ENCODE data around the gene CPNE6.
"Not testable (repeated sequence)": the region's sequence is repeated elsewhere in the genome, so short reads cannot be mapped to it uniquely, and the experiment has no call there.

Gene CPNE6

DNA sequence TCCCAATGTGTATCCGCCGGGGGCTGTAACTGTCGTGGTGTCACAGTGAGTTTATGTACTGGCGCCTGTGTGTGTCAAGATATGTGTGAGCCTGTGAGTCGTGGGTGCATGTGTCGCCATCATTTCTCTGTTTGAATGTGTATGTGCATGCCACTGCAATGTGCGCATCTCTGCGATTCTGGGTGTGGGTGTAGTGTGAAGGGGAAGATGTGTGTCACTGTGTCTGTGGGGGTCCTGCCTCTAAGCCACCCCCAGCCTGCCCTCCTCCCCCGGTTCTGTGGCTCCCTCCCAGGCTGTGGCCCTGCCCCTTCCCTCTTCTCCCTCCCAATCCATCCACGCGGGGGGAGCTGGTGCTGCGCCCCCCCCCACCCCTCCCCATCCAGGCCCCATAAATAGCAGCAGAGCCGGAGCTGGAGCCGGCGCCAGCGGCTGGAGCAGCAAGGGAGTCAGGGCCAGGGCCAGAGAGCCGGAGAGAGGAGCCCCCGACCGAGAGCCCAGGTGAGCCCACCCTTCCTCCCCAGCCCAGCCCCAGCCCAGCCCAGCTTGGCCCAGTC, at the start of gene CPNE6:
Gene CPNE6, plus strand, starts transcription at position 419 of the 554 bp plus-strand sequence. CDS start 1,375 bp downstream, outside the sequence.
- no peak for DNase-seq (ENCODE audit: low read depth, low spot score)

DNA sequence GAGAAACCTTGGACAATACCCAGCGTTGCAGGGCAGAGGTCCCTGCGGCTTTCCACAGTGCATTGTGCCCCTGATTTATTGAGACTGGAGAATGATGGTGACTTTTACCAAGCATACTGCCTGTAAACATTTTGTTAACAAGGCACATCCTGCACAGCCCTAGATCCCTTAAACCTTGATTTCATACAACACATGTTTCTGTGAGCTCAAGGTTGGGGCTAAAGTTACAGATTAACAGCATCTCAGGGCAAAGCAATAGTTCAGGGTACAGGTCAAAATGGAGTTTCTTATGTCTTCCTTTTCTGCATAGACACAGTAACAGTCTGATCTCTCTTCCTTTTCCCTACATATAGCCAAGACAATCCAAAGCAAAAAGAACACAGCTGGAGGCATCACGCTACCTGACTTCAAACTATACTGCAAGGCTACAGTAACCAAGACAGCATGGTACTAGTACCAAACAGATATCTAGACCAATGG, 46.4 kb upstream of the CPNE6 start:
- DNase-seq (ENCODE audit: low read depth, low spot score), result not testable (repeated sequence)

DNA sequence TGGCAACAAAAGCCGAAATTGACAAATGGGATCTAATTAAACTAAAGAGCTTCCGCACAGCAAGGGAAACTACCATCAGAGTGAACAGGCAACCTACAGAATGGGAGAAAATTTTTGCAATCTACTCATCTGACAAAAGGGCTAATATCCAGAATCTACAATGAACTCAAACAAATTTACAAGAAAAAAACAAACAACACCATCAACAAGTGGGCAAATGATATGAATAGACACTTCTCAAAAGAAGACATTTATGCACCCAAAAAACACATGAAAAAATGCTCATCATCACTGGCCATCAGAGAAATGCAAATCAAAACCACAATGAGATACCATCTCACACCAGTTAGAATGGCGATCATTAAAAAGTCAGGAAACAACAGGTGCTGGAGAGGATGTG, 41.7 kb upstream of the CPNE6 start:
- DNase-seq (ENCODE audit: low read depth, low spot score), result not testable (repeated sequence)

DNA sequence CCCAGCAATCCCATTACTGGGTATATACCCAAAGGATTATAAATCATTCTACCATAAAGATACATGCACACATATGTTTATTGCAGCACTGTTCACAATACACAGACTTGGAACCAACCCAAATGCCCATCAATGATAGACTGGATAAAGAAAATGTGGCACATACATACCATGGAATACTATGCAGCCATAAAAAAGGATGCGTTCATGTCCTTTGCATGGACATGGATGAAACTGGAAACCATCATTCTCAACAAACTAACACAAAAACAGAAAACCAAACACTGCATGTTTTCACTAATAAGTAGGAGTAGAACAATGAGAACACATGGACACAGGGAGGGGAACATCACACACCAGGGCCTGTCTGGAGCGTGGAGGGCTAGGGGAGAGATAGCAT, 40.0 kb upstream of the CPNE6 start:
- not testable (repeated sequence) for DNase-seq (ENCODE audit: low read depth, low spot score)

DNA sequence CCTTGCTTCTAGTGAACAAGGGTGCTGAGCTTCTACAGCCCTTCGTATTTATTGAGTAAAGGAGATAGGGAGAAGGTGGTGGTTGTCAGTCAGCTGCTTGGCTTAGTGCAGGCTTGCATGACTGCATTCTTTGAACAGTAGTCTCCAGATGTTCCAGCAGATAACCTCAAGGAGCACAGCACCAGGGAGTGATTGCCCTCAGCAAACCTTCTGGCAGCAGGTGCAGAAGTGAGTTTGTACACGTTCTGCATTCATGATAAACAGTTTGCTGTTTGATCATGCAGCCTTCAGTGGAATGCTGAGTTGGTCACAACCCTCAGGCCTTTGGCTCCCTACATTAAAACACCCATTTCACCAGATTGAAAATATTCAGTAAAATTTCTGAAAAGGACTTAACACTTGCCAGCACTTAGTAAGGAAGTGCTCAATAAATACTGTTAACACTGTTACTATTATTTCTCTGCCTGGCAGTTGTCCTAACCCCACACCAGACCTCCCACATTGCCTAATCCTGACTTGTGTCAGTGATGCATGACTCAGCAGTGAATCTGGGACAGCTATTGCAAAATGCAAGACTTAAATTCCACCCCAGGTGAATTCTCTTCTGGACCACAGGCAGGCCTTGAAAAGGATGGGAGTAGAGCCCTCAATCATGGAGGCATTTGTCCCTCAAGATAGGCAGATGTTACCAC, 38.5 kb upstream of the CPNE6 start:
- DNase-seq (ENCODE audit: low read depth, low spot score), result no peak

DNA sequence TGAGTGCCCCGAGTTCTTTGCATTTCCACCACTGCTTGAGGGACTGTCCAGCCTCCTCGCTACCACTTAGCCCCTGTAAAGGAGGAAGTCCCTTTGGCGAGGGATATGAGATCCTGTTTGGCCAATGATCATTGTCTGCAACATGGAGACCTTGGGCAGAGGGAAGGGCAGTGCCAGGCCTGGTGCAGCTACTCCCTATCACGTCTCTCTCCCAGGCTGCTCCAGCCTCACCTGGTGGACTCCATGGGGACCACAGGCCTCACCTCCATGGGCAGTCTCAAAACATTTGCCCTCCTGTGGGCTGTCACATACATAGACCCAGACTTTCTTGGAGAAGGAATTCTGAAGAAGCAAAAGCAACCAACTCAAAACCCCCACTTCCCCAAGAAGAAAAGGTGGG, 35.6 kb upstream of the CPNE6 start:
- DNase-seq (ENCODE audit: low read depth, low spot score), result not testable (repeated sequence)

DNA sequence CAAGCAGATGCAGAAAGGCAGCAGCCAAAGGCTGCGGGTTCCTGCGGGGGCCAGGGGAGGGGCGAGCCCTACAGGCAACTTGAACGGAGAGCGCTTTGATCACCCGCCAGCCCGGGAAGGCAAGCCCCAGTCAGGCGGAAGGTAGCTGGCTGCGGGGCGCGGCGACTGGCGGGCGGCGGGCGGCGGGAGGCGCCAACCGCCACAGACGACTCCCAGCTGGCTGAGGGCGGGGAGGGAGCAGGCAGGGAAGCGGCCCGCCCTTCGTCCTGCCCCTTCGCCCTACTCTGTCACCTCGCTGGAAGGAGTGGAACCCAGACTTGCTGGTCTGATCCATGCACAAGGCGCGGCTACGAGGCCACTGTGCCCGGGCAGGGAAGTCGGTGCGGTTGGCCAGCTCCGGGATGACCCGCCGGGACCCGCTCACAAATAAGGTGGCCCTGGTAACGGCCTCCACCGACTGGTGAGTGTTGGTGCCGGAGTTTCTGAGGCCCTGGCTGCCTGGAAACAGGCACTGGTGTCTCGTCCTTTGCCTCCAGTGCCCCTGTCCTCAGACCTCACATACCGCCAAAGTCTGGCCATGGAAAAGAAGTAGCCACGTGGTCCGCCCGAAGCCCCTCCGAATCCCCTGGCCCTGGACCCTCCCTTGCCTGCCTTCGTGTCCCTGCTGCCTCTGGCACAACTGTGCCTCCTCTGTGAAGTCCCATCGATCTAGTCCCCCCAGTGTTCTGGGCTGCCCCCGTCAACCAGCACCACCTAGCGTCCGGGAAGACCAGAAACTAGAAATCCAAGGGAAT, 35.0 kb upstream of the CPNE6 start:
- DNase-seq (ENCODE audit: low read depth, low spot score), result no peak

DNA sequence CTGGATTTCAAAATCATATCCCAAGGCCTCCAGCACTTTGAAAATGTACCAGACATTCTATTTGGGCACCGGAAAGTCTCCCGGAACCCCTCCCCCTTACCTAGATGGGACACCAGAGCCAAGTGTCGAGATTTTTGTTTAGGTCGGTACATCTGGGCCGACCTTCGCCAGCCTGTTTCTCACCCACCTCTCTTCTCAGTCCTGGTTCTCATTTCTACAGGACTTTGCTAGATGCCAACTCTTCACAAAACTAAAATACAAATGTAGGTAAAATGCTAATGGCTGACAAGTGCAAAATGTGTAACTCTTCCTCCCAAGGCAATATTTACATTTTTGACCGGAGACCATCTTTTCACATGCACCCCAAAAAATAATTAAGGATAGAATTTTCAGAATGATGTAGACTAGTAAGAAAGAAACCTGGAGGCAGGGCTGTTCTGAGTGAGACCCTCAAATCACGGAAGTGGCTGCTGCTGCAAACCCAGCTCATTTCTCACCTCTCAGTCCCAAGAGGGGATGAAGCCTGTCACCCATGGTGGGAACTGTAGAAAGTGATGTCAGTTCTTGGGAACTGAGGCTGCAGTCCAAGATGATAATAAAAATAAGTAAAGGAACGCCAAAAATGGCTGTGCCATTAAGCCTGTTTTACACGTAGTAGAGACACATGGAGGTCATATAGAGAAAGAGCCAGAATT, 34.3 kb upstream of the CPNE6 start:
- not testable (repeated sequence) for DNase-seq (ENCODE audit: low read depth, low spot score)

DNA sequence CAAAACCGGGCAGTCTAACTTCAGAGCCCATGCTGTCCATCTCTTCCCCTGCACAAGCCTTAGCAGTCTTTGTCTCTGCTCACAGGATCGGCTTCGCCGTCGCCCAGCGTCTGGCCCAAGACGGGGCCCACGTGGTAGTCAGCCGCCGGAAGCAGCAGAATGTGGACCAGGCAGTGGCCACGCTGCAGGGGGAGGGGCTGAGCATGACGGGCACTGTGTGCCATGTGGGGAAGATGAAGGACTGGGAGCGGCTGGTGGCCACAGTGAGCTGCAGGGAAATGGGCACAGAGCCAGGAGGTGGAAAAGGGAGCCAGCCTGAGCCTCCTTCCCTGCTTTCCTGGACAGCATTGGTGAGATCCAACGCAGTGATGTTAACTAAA, 33.7 kb upstream of the CPNE6 start:
- DNase-seq (ENCODE audit: low read depth, low spot score), result no peak

DNA sequence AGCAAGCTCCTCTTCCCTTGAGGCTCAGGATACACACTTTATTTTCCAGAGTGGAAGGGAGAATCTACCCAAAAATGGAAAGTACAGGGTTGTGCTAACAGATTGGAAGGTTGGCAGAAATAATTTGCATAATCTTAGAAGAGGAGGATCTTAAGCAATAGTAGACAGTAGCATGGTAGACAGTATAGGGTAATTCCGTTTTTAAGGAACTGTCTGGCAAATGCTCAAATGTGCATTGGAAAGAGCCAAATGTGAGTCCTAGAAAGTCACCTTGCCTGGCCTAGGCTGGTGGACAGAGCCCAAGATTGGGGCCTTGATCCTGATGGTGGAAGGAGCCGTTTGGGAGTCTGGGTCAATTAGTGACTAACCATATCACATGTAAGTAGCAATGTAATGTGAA, 32.7 kb upstream of the CPNE6 start:
- no peak for DNase-seq (ENCODE audit: low read depth, low spot score)

DNA sequence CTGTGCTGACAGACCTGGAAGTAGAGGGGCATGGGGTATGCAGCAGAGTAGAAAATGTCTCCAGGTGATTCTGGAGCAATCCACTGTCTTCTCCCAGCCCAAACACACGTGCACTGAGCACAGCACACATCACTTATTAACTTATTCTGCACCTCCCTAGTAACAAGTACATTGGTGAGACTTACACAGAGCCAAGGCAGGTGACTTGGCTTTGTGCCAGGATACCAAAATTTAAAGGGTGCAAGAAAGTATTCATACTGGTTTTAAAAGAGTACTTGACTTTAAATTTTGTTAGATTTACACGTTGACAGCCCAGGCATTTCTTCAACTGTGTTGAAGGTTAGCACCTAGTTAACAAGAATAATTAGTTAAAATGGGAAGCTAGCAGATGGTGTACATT, 30.7 kb upstream of the CPNE6 start:
- DNase-seq (ENCODE audit: low read depth, low spot score), result no peak

DNA sequence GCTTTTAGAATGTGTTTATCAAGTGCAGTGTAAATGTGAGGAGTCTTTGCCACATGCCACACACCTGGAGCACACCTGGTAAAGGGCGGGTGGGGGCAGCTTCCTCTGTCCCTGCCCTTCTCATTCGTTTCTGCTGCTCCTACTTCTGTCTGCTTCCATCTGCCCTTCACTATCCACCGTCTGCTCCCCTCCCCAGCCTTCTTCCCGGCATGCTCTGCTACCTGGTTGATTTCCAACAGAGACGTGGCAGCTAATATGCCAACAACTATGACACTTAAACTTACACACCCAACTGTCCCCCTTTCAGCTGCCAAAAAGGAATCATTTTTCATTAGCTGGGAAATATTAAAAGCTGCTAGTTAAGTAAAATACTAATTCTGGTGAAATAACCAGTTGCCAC, 28.6 kb upstream of the CPNE6 start:
- DNase-seq (ENCODE audit: low read depth, low spot score), result no peak

DNA sequence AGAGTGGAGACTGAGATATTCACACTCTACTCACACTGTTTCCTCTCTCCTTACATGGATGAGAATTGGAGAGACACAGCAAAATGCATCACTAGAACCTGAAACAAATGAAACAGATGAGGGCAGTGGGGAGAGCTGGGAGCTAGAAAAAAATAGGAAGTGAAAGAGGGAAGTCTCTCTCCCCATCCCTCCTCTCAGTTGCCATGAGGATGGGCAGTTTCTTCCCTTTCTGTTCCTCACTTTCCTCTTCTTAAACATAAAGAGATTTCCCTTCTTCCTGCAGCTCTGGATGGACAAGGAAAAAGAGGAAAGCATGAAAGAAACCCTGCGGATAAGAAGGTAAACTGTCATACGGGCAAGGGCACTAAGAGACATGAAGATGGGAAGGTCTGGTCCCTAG, 22.4 kb upstream of the CPNE6 start:
- DNase-seq (ENCODE audit: low read depth, low spot score), result not testable (repeated sequence)

DNA sequence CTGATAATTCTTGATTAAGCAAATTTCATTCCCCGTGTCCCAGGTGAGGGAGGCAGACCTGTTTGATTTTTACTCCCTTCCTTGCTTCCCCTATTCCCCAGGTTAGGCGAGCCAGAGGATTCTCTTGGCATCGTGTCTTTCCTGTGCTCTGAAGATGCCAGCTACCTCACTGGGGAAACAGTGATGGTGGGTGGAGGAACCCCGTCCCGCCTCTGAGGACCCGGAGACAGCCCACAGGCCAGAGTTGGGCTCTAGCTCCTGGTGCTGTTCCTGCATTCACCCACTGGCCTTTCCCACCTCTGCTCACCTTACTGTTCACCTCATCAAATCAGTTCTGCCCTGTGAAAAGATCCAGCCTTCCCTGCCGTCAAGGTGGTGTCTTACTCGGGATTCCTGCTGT, 20.6 kb upstream of the CPNE6 start:
- not testable (repeated sequence) for DNase-seq (ENCODE audit: low read depth, low spot score)

DNA sequence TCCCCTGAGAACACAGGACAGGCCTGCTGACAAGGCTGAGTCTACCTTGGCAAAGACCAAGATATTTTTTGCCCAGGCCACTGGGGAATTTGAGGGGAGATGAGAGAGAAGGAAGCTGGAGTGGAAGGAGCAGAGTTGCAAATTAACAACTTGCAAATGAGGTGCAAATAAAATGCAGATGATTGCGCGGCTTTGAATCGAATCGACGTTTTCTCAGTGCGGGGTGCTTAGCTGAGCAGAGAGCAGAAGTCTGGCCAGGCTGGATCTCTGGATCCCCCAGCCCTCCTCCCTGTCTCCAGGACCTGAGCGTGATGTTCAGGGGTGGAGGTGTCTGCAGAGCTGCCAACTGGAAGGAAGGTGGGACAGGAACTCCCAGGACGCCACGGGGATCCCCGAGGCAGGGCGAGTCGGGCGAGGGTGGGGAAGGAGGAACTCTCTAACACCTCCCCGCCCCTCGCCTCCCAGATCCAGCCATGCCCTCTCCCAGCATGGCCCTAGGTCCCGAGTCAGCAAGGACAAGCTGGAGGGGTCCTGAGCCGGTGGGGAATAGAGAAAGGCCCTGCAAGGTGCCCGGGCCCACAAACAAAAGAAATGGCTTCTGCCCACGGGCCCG, 20.1 kb upstream of the CPNE6 start:
- no peak for DNase-seq (ENCODE audit: low read depth, low spot score)

DNA sequence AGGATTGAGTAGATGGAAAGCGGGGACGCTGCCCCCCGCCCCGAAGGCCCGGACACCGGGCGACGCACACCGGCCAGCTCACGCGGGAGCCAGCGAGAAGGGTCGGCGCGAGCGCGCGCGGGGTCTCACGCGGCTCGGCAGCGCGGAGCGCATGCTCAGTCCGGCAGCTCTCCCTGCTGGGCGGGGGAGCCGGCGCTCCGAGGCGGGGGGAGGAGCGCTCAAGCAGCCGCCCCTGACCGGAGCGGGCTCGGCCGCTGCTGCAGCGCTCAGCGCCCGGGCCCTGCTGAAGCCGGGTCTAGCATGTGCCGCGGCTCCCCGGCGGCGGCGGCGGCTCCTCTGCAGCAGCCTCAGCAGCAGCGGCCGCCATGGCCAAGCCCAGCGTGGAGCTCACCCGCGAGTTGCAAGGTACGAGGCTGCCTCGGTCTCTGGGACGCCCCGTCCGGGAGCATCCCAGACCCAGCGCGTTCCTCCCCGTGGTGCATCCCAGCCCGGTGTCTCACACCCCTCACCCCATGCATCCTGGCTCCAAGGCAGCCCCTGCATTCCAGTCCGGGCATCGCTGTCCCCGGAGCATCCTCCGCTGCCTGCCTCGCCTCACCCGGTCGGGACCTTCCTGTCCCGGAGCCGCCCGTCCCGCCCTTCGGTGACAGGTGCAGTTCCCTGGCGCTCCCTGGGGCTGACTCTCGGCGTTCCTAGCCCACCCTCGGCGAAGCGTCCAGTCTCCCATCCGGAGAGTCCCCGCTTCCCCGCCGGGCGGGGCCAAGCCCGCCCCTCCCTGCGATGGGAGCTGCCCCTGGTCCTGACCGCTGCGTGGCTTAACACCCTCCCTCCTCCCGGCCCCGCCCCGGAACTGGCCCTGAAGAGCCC, 19.3 kb upstream of the CPNE6 start, which contains the start of gene CARMIL3:
Gene CARMIL3, plus strand, starts transcription at position 221 of the 867 bp plus-strand sequence. Its CDS starts 145 bp downstream, at position 366.
- DNase-seq (ENCODE audit: low read depth, low spot score), result no peak

DNA sequence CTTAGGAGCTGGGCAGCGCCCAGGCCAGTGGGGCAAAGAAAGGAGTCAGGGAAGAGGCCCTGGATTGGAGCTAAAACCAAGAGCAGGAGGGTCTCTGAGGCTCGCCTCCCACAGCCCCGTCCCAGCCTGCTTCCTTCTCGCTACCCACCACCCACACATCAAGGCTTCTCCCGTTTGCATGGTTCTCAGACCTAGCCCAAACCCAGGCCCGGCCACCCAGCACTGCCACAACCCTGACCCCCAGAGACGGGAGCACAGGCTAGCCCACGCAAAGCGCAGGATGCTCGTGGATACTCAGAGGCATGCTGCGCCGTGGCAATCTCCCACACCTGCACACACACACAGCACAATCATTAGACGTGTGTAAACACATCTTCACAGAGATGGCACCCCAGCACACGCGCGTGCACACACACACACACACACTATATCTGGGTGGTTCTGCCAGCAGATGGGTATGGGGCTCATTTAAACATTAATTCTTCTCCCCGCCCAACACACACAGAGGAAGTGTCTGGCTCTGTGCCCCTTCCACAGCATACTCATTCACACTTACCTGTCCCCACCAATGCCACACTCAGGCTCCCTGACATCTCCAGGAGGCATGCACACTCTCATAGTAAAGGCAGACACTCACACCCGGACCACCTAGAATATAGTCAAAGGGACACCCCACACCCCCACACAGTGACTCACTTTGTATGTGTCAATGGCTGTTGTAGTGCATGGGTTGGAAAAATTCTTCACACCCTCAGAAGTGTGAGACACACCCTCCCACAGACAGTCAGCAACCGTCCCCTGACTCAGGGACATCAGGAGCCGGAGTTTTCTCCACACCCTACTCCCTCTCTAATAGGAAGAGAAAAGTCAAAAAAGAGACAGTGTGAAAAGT, 18.5 kb upstream of the CPNE6 start:
- no peak for DNase-seq (ENCODE audit: low read depth, low spot score)

DNA sequence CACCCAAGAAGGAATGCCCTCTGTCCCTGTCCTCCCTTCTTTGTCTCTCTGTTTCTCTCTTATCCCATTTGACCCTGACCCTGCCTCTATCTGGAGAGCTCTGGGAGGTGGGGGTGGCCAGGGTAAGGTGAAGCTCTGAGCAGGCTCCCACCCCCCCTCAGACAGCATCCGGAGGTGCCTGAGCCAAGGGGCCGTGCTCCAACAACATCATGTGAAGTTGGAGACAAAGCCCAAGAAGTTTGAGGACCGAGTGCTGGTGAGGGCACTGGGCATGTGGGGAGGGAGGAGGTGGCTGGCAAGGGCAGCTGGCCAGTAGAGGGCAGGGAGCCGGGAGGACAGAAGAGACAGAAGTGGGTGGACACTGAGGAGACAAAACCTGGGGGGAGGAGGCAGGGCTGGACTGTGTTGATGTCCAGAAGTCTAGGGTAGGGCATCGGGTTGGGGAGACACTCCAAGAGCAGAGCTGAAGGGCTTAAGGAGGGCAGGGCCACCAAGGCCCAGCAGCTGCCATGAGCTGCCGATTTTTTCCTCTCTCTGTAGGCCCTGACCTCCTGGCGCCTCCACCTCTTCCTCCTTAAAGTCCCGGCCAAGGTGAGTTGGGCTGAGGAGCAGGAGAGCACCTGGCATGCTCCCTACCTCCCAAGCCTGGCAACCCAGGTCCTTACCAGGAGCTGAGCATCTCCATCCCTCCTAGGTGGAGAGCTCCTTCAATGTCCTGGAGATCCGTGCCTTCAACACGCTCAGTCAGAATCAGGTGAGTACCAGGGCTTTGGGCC, 17.6 kb upstream of the CPNE6 start:
- no peak for DNase-seq (ENCODE audit: low read depth, low spot score)

DNA sequence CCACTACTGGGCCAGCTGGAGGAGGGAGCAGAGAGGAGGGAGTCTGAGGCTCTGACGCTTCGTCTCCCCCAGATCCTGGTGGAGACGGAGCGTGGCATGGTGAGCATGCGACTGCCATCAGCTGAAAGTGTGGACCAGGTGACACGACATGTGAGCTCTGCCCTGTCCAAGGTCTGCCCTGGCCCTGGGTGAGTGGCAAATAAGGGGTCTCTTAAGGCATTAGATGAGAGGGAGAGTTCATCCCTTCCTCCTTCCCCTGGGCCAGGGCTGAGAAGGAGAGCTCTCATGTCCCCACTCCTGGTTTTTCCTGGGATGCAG, 17.1 kb upstream of the CPNE6 start:
- no peak for DNase-seq (ENCODE audit: low read depth, low spot score)
